SK-N-MC (cell line): Measurements from ENCODE around the gene SAMD9L.

ENCODE experiments used
- EZH2 ChIP-seq: fragments of 200-600 bp; sonication (generic); IDR thresholded peaks from one replicate; pipeline ENCODE4 v1.6.1; 2017; ENCODE audit warnings: antibody characterized with exemption
- FOXP2 ChIP-seq: optimal IDR thresholded peaks from 2 replicates; pipeline ENCODE3; 2011; ENCODE audit warnings: mild to moderate bottlenecking, moderate library complexity; ENCODE audit not compliant: insufficient read depth; ENCODE audit errors: extremely low read length, control extremely low read depth
- POLR2AphosphoS5 ChIP-seq: IDR thresholded peaks from 2 replicates; pipeline ENCODE4 v1.6.1; 2012; ENCODE audit warnings: mild to moderate bottlenecking, low read depth, low read length, borderline replicate concordance

- TF ChIP-seq POLR2AphosphoS5: no peak
- TF ChIP-seq EZH2: no peak
- TF ChIP-seq FOXP2: no peak
These were observed 8.7 kb upstream of the SAMD9L start for GRCh38 chr7:93156884-93157283.
